Hepatocyte (in vitro differentiated cells): Measurements from ENCODE around the gene ST14. TPM values are rescaled to one million over a fixed set of nuclear protein-coding genes. Genes with fewer than 3 reads are reported as not detected.

Source experiments
- DNase-seq: peaks from one replicate; pipeline ENCODE4 v3.0.0-alpha.2; 2016; ENCODE audit warnings: low spot score
- H2AFZ ChIP-seq: fragments of 200-600 bp; sonication (generic); 2 replicates; pipeline ENCODE4 v1.6.0; 2016; ENCODE audit warnings: antibody characterized with exemption, mild to moderate bottlenecking
- H3K27ac ChIP-seq: fragments of 200-600 bp; sonication (generic); 2 replicates; pipeline ENCODE4 v1.5.1; 2016; ENCODE audit warnings: mild to moderate bottlenecking
- H3K27me3 ChIP-seq: fragments of 200-600 bp; sonication (generic); 2 replicates; pipeline ENCODE4 v1.6.1; 2016
- H3K36me3 ChIP-seq: fragments of 200-600 bp; sonication (generic); replicated peaks from 2 replicates; pipeline ENCODE4 v1.5.1; 2016; ENCODE audit warnings: low read depth; ENCODE audit not compliant: insufficient read depth
- H3K4me1 ChIP-seq: fragments of 200-600 bp; sonication (generic); 2 replicates; pipeline ENCODE4 v1.5.1; 2016; ENCODE audit warnings: mild to moderate bottlenecking, moderate library complexity; ENCODE audit not compliant: insufficient read depth
- H3K4me2 ChIP-seq: fragments of 200-600 bp; sonication (generic); 2 replicates; pipeline ENCODE4 v1.6.0; 2016
- H3K4me3 ChIP-seq: fragments of 200-600 bp; sonication (generic); 2 replicates; pipeline ENCODE4 v1.5.1; 2016; ENCODE audit warnings: mild to moderate bottlenecking
- H3K79me2 ChIP-seq: fragments of 200-600 bp; sonication (generic); 2 replicates; pipeline ENCODE4 v1.6.0; 2017; ENCODE audit warnings: mild to moderate bottlenecking
- H3K9me2 ChIP-seq: fragments of 200-600 bp; sonication (generic); replicated peaks from 2 replicates; pipeline ENCODE4 v1.6.0; 2017; ENCODE audit warnings: mild to moderate bottlenecking; ENCODE audit not compliant: insufficient read depth
- H3K9me3 ChIP-seq: fragments of 200-600 bp; sonication (generic); 2 replicates; pipeline ENCODE4 v1.5.1; 2016; ENCODE audit warnings: low read depth, mild to moderate bottlenecking
- H4K20me1 ChIP-seq: fragments of 200-600 bp; sonication (generic); 2 replicates; pipeline ENCODE4 v1.6.0; 2016; ENCODE audit warnings: mild to moderate bottlenecking; ENCODE audit not compliant: insufficient read depth, poor library complexity, severe bottlenecking
- EZH2 ChIP-seq: fragments of 200-600 bp; sonication (generic); IDR thresholded peaks from 2 replicates; pipeline ENCODE4 v1.6.1; 2016; ENCODE audit warnings: antibody characterized with exemption, mild to moderate bottlenecking, borderline replicate concordance
- EZH2phosphoT487 ChIP-seq: fragments of 200-600 bp; sonication (generic); IDR thresholded peaks from one replicate; pipeline ENCODE4 v1.6.1; 2018; ENCODE audit warnings: antibody characterized with exemption, mild to moderate bottlenecking, low read depth, moderate library complexity; ENCODE audit not compliant: unreplicated experiment, severe bottlenecking
- WGBS: methylation state at CpG from one replicate; pipeline ENCODE4 v1.1.6; 2016; ENCODE audit warnings: low lambda C conversion rate; ENCODE audit errors: missing lambda C conversion rate; 5-methylcytosine and 5-hydroxymethylcytosine counted together
- polyA plus RNA-seq: library from polyadenylated mRNA; unstranded; fragments of >200 nt; fragmentation: Nextera tagmentation; extraction: Ambion mirVana; gene quantifications from 2 replicates; pipeline ENCODE4 v1.2.1, GENCODE V29; 2016
- total RNA-seq: library from RNA; depleted of rRNA; stranded (reverse); fragments of >200 nt; gene quantifications from 2 replicates; pipeline ENCODE4 v1.2.3, GENCODE V29; 2014
- TF ChIP-seq, protein P1 (sequence below): fragments of 200-600 bp; sonication (generic); IDR thresholded peaks from 2 replicates; pipeline ENCODE4 v1.5.1; 2016; ENCODE audit warnings: antibody characterized with exemption, mild to moderate bottlenecking; ENCODE audit not compliant: poor library complexity

ST14 gene
- total and polyA plus RNA-seq, 2 experiments from 2014 or later, result 85.2 to 93.3 TPM

DNA sequence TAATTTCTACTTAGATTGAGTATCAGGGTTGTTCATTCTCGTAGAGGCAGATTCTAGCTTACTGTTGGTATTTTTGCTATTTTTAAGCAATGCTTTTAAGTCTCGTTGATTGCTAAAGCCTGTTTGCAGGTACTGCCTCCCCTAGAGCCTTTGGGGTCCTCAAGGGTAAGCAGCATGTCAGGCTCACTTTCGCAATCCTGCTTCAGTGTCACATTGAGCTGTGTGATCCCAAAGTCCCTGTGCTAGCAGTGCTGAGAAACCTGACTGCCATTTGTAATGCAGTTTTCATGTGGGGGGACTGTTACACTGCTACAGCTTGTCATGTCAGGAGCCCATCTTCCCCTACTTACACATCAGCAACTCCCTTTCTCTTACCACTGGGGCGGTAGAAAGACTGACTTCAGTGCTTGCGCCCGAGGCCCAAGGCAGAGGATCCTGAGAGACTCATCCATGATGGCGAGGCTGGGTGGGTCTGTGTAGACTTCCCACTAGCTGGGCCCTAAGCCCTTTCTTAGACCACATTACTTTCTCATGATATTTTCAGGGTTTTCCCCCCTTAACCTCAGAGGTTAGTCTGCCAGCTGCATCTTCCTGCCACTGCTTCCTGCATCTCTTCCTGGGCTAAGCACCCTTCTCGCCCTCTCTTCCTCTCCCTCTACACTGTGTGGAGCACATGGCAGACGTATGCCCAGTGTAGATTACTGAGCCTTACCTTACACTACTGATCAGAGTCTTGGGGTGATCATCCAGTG is 40.8 kb upstream of the ST14 start:
- no peak overlapping the region for H3K4me3 ChIP-seq
- H3K79me2 ChIP-seq, result peaks cover 43% of the 10 kb centered on the region
- H3K9me2 ChIP-seq, result no peaks in the 10 kb centered on the region
- WGBS, result 93% methylated on average over 9 of the region's 9 CpGs
- no peaks in the 10 kb centered on the region for H3K9me3 ChIP-seq
- H3K27ac ChIP-seq, result no peak overlapping the region
- H3K4me1 ChIP-seq, result peaks cover 3% of the 10 kb centered on the region
- H3K36me3 ChIP-seq, result no peaks in the 10 kb centered on the region
- H4K20me1 ChIP-seq, result no peaks in the 10 kb centered on the region
- no peak for DNase-seq
- no peak overlapping the region for H3K4me2 ChIP-seq
- H3K27me3 ChIP-seq, result no peaks in the 10 kb centered on the region
- no peak overlapping the region for H2AFZ ChIP-seq
- TF ChIP-seq EZH2 (no peak), EZH2phosphoT487 (no peak)
- TF ChIP-seq, protein P1, sequence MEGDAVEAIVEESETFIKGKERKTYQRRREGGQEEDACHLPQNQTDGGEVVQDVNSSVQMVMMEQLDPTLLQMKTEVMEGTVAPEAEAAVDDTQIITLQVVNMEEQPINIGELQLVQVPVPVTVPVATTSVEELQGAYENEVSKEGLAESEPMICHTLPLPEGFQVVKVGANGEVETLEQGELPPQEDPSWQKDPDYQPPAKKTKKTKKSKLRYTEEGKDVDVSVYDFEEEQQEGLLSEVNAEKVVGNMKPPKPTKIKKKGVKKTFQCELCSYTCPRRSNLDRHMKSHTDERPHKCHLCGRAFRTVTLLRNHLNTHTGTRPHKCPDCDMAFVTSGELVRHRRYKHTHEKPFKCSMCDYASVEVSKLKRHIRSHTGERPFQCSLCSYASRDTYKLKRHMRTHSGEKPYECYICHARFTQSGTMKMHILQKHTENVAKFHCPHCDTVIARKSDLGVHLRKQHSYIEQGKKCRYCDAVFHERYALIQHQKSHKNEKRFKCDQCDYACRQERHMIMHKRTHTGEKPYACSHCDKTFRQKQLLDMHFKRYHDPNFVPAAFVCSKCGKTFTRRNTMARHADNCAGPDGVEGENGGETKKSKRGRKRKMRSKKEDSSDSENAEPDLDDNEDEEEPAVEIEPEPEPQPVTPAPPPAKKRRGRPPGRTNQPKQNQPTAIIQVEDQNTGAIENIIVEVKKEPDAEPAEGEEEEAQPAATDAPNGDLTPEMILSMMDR, result no peak

DNA sequence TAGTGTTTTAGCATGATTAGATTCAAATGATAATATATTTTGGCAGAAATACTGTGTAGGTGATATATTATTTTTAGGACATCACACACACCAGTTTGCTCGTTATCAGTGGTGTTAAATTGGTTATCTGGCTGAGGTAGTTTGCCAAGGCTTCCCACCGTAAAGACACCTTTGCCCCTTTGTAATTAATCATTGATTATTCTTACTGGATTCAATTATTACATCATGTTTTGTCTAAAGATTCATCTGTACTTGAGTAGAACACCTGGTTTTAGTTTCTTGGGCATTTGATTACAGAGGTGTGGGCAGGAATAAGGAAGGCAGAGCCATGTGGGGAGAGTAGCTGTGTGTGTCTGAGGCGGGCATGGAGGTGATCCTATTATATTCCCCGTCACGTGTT is 39.5 kb upstream of the ST14 start:
- no peak for TF ChIP-seq EZH2phosphoT487
- no peak for TF ChIP-seq EZH2
- TF ChIP-seq, protein P1, result no peak
- H3K27ac ChIP-seq, result no peak overlapping the region
- H2AFZ ChIP-seq, result no peak overlapping the region
- no peak for DNase-seq
- H3K79me2 ChIP-seq, result peaks cover 39% of the 10 kb centered on the region
- H3K4me2 ChIP-seq, result no peak overlapping the region
- H3K4me3 ChIP-seq, result no peak overlapping the region
- no peaks in the 10 kb centered on the region for H3K9me3 ChIP-seq
- no peaks in the 10 kb centered on the region for H4K20me1 ChIP-seq
- 86% methylated on average over 5 of the region's 5 CpGs for WGBS
- no peaks in the 10 kb centered on the region for H3K9me2 ChIP-seq
- no peaks in the 10 kb centered on the region for H3K36me3 ChIP-seq
- H3K27me3 ChIP-seq, result no peaks in the 10 kb centered on the region
- H3K4me1 ChIP-seq, result peaks cover 5% of the 10 kb centered on the region

DNA sequence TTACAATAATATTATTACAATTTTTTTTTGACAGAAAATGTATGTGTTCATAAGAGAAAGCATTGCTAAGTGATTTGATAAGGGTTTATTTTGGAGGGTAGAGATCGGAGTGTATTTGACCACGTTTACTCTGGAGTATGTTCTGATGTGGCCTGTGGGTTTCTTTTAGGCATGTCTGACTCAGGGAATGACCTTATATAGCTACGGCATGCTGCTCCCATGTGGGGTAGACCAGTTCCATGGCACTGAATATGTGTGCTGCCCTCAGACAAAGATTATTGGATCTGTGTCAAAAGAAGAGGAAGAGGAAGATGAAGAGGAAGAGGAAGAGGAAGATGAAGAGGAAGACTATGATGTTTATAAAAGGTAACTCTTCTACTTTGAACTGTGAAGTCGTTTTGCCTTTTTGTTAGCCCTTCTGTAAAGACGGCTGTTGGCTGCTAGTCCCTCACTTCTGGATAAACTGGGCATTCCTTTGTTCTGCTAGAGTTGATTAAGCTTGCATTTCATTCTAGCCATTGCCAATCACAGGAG is 38.1 kb upstream of the ST14 start:
- DNase-seq, result no peak
- H3K27ac ChIP-seq, result no peak overlapping the region
- TF ChIP-seq EZH2phosphoT487 (no peak), EZH2 (no peak)
- TF ChIP-seq, protein P1, result no peak
- H3K9me3 ChIP-seq, result no peaks in the 10 kb centered on the region
- no peak overlapping the region for H3K4me2 ChIP-seq
- H2AFZ ChIP-seq, result no peak overlapping the region
- H4K20me1 ChIP-seq, result no peaks in the 10 kb centered on the region
- peaks cover 5% of the 10 kb centered on the region for H3K4me1 ChIP-seq
- H3K79me2 ChIP-seq, result peaks cover 46% of the 10 kb centered on the region
- H3K4me3 ChIP-seq, result no peak overlapping the region
- 90% methylated on average over 5 of the region's 5 CpGs for WGBS
- H3K27me3 ChIP-seq, result no peaks in the 10 kb centered on the region
- H3K9me2 ChIP-seq, result no peaks in the 10 kb centered on the region
- H3K36me3 ChIP-seq, result no peaks in the 10 kb centered on the region
